SK-N-SH (cell line): ENCODE data around the gene EFCC1. TPM values are rescaled to one million over a fixed set of nuclear protein-coding genes. Genes with fewer than 3 reads are reported as not detected.

Experiments used
- CTCF ChIA-PET: fragments of 300-600, 350-600 bp; formaldehyde crosslinking; extraction: SDS; loops from one replicate; lab custom pipeline; 2021; lab: Yijun Ruan, JAX
- POLR2A ChIA-PET: fragments of 350-600 bp; sonication (Branson Sonifier 250); formaldehyde crosslinking; extraction: SDS; loops from one replicate; lab custom pipeline; 2020; ENCODE audit warnings: antibody characterized with exemption, inconsistent platforms; lab: Yijun Ruan, JAX
- DNase-seq: peaks from one replicate; pipeline ENCODE4 v3.0.0; 2012
- H2AFZ ChIP-seq: fragments of 200-600 bp; sonication (generic); 2 replicates; pipeline ENCODE4 v1.8.1; 2016; ENCODE audit warnings: antibody characterized with exemption, mild to moderate bottlenecking, low read depth
- H3F3A ChIP-seq: fragments of 200-600 bp; sonication (generic); replicated peaks from 2 replicates; pipeline ENCODE3; 2016; ENCODE audit warnings: antibody characterized with exemption, mild to moderate bottlenecking; ENCODE audit not compliant: insufficient read depth
- H3K27ac ChIP-seq, 2 experiments: fragments of 200-500 bp in 1 of 2; fragments of 200-600 bp in 1 of 2; sonication (Bioruptor generic) in 1 of 2; sonication (generic), shearing (Covaris generic) in 1 of 2; 2 replicates each; pipeline versions ENCODE4 v1.5.1 to v1.6.1; 2014 to 2016; ENCODE audit warnings: low read depth in 2 of 2, inconsistent platforms in 1 of 2, low read length in 1 of 2, mild to moderate bottlenecking in 1 of 2, mixed read lengths in 1 of 2
- H3K27me3 ChIP-seq: fragments of 200-600 bp; sonication (generic), shearing (Covaris generic); 2 replicates; pipeline ENCODE4 v1.6.1; 2016; ENCODE audit warnings: mixed run types; ENCODE audit not compliant: insufficient read depth
- H3K36me3 ChIP-seq, 2 experiments: fragments of 200-500 bp in 1 of 2; fragments of 200-600 bp in 1 of 2; sonication (Bioruptor generic) in 1 of 2; sonication (generic) in 1 of 2; replicated peaks in 1 of 2; 2 replicates each; pipeline versions ENCODE3 to v1.5.1; 2014 to 2016; ENCODE audit warnings: low read length in 1 of 2, mild to moderate bottlenecking in 1 of 2; ENCODE audit not compliant: insufficient read depth in 2 of 2, control insufficient read depth in 1 of 2
- H3K4me1 ChIP-seq, 2 experiments: fragments of 200-500 bp in 1 of 2; fragments of 200-600 bp in 1 of 2; sonication (Bioruptor generic) in 1 of 2; sonication (generic), shearing (Covaris generic) in 1 of 2; 2 replicates each; pipeline versions ENCODE4 v1.5.1 to v1.6.1; 2014 to 2016; ENCODE audit warnings: low read depth in 1 of 2, low read length in 1 of 2, mixed run types in 1 of 2; ENCODE audit not compliant: insufficient read depth in 2 of 2, control insufficient read depth in 1 of 2
- H3K4me2 ChIP-seq: fragments of 200-600 bp; sonication (generic), shearing (Covaris generic); 2 replicates; pipeline ENCODE4 v1.6.1; 2017; ENCODE audit warnings: mixed run types
- H3K4me3 ChIP-seq, 2 experiments: fragments of 200-500 bp in 1 of 2; fragments of 200-600 bp in 1 of 2; sonication (Bioruptor generic) in 1 of 2; sonication (generic), shearing (Covaris generic) in 1 of 2; 2 replicates each; pipeline versions ENCODE4 v1.5.1 to v1.8.1; 2014 to 2016; ENCODE audit warnings: low read depth in 2 of 2, inconsistent platforms in 1 of 2, low read length in 1 of 2, mild to moderate bottlenecking in 1 of 2, mixed read lengths in 1 of 2, moderate library complexity in 1 of 2
- H3K79me2 ChIP-seq: fragments of 200-600 bp; sonication (generic); 2 replicates; pipeline ENCODE4 v1.8.1; 2017; ENCODE audit warnings: mild to moderate bottlenecking; ENCODE audit not compliant: insufficient read depth
- H3K9ac ChIP-seq: fragments of 200-600 bp; sonication (generic); 2 replicates; pipeline ENCODE4 v1.6.1; 2017; ENCODE audit warnings: mixed run types
- H3K9me2 ChIP-seq: fragments of 200-600 bp; sonication (generic); 2 replicates; pipeline ENCODE4 v1.6.1; 2017; ENCODE audit warnings: mixed run types
- H3K9me3 ChIP-seq: fragments of 200-600 bp; sonication (generic); 2 replicates; pipeline ENCODE4 v1.6.1; 2017; ENCODE audit warnings: mixed run types, mild to moderate bottlenecking, moderate library complexity
- H4K20me1 ChIP-seq: fragments of 200-600 bp; sonication (generic); 2 replicates; pipeline ENCODE4 v1.6.1; 2017; ENCODE audit warnings: mild to moderate bottlenecking, mixed run types; ENCODE audit not compliant: insufficient read depth
- CHD2 ChIP-seq: fragments of 150-350 bp; IDR thresholded peaks from 2 replicates; pipeline ENCODE4 v1.6.1; 2018; ENCODE audit warnings: low read length; ENCODE audit not compliant: partially characterized antibody
- CTCF ChIP-seq: fragments of 200-600 bp; sonication (generic); IDR thresholded peaks from 2 replicates; pipeline ENCODE4 v1.6.1; 2017; ENCODE audit warnings: antibody characterized with exemption, mild to moderate bottlenecking, moderate library complexity
- EZH2phosphoT487 ChIP-seq: fragments of 200-600 bp; sonication (generic); IDR thresholded peaks from 2 replicates; pipeline ENCODE4 v1.6.1; 2017; ENCODE audit warnings: low read depth, mixed run types, mild to moderate bottlenecking, antibody characterized with exemption, moderate library complexity, borderline replicate concordance
- FOXJ3 ChIP-seq: sonication (generic); formaldehyde crosslinking; IDR thresholded peaks from 2 replicates; pipeline ENCODE4 v1.5.1; 2020; ENCODE audit warnings: mild to moderate bottlenecking, missing genetic modification reagents
- FOXM1 ChIP-seq: IDR thresholded peaks from 2 replicates; pipeline ENCODE4 v1.4.0; 2012; ENCODE audit warnings: low read depth, mild to moderate bottlenecking
- GATA2 ChIP-seq: sonication (generic); formaldehyde crosslinking; IDR thresholded peaks from 2 replicates; pipeline ENCODE4 v1.5.0; 2020; ENCODE audit warnings: mild to moderate bottlenecking, missing genetic modification reagents
- MXI1 ChIP-seq: IDR thresholded peaks from 2 replicates; pipeline ENCODE4 v1.6.1; 2012; ENCODE audit warnings: mild to moderate bottlenecking, low read depth, low read length, improper control_type of control experiment
- NFIC ChIP-seq: IDR thresholded peaks from 2 replicates; pipeline ENCODE4 v1.4.0; 2012; ENCODE audit warnings: borderline replicate concordance
- PBX3 ChIP-seq: IDR thresholded peaks from 2 replicates; pipeline ENCODE4; 2012
- POLR2AphosphoS5 ChIP-seq: IDR thresholded peaks from 2 replicates; pipeline ENCODE4 v1.6.1; 2012; ENCODE audit warnings: low read depth, low read length
- RXRA ChIP-seq: IDR thresholded peaks from 2 replicates; pipeline ENCODE4 v1.4.0; 2012; ENCODE audit warnings: low read depth, mild to moderate bottlenecking, borderline replicate concordance
- SMC3 ChIP-seq: IDR thresholded peaks from 2 replicates; pipeline ENCODE4 v1.6.1; 2012; ENCODE audit warnings: low read depth, low read length, improper control_type of control experiment
- TAF1 ChIP-seq: IDR thresholded peaks from 2 replicates; pipeline ENCODE4 v1.6.1; 2012; ENCODE audit warnings: low read depth, mild to moderate bottlenecking, low read length, moderate library complexity, borderline replicate concordance
- USF1 ChIP-seq: IDR thresholded peaks from 2 replicates; pipeline ENCODE4 v1.4.0; 2012; ENCODE audit warnings: low read depth, borderline replicate concordance
- YY1 ChIP-seq: IDR thresholded peaks from 2 replicates; pipeline ENCODE4 v1.4.0; 2012; ENCODE audit warnings: low read depth, mild to moderate bottlenecking
- ZBTB33 ChIP-seq: IDR thresholded peaks from 2 replicates; pipeline ENCODE4 v1.4.0; 2012; ENCODE audit warnings: low read depth, borderline replicate concordance
- WGBS: methylation state at CpG from one replicate; pipeline ENCODE4 v1.1.6; 2017; ENCODE audit warnings: low lambda C conversion rate; 5-methylcytosine and 5-hydroxymethylcytosine counted together
- polyA plus RNA-seq, 3 experiments: library from polyadenylated mRNA; depleted of rRNA; stranded (reverse); fragments of >200 nt; gene quantifications; 2 replicates each; pipeline ENCODE4 v1.2.3, GENCODE V29; 2012

EFCC1 gene
- polyA plus RNA-seq, 1 of the 3 experiments (the other 2 are of a cell fraction): not detected

GRCh38 chr3:129033151-129033550, 32.0 kb downstream of the EFCC1 start:
- H3K4me1 ChIP-seq: no peaks in the 10 kb centered on the region; a peak in 1 of 4 replicates
- CTCF ChIA-PET: interaction anchor here (1.1 to 3.7 kb wide), 4 partner anchors 10 to 20 kb away, joined by 3 to 18 read pairs (median 4); no protein-coding TSS in a partner anchor
- 51% methylated on average over 7 of the region's 7 CpGs for WGBS

GRCh38 chr3:129033633-129034321, 32.7 kb downstream of the EFCC1 start:
- no peaks in the 10 kb centered on the region for H4K20me1 ChIP-seq
- H3K4me3 ChIP-seq: no peak overlapping the region
- H3K4me1 ChIP-seq: peaks cover 0 to 4% of the 10 kb centered on the region in 2 experiments; a peak in 1 of 4 replicates
- H3K79me2 ChIP-seq: no peaks in the 10 kb centered on the region
- H3F3A ChIP-seq: no peaks in the 10 kb centered on the region
- no peaks in the 10 kb centered on the region for H3K36me3 ChIP-seq
- ChIA-PET CTCF (interaction anchor here (1.1 to 1.6 kb wide), 4 partner anchors 11 to 64 kb away, joined by 3 to 7 read pairs (median 4); no protein-coding TSS in a partner anchor), POLR2A (no interaction called here)
- H3K27ac ChIP-seq: no peak overlapping the region
- H3K9ac ChIP-seq: no peak overlapping the region
- peak; percentile 4 for DNase-seq
- H3K4me2 ChIP-seq: no peak overlapping the region
- WGBS: 80% methylated on average over 7 of the region's 12 CpGs
- no peaks in the 10 kb centered on the region for H3K9me3 ChIP-seq
- H2AFZ ChIP-seq: no peak overlapping the region
- no peaks in the 10 kb centered on the region for H3K9me2 ChIP-seq
- TF ChIP-seq FOXJ3: no peak
- TF ChIP-seq NFIC: no peak
- TF ChIP-seq ZBTB33: no peak
- no peak for TF ChIP-seq EZH2phosphoT487
- no peak for TF ChIP-seq PBX3
- no peak for TF ChIP-seq TAF1
- no peak for TF ChIP-seq GATA2 (CRISPR knock-in tag)
- no peak for TF ChIP-seq YY1
- TF ChIP-seq MXI1: no peak
- TF ChIP-seq FOXM1: no peak
- no peak for TF ChIP-seq CTCF
- TF ChIP-seq, all 33 proteins: peak for 0
- no peaks in the 10 kb centered on the region for H3K27me3 ChIP-seq

More at GRCh38 chr3:129033151-129033550, 32.0 kb downstream of the EFCC1 start:
- no peaks in the 10 kb centered on the region for H3K27me3 ChIP-seq
- DNase-seq: no peak
- H3K9me2 ChIP-seq: no peaks in the 10 kb centered on the region
- no peaks in the 10 kb centered on the region for H3K79me2 ChIP-seq
- no peak overlapping the region for H3K9ac ChIP-seq
- H2AFZ ChIP-seq: no peak overlapping the region
- H3K9me3 ChIP-seq: no peaks in the 10 kb centered on the region
- TF ChIP-seq SMC3 (no peak), PBX3 (no peak), USF1 (no peak), RXRA (no peak), YY1 (no peak), EZH2phosphoT487 (no peak), FOXJ3 (no peak), NFIC (no peak), POLR2AphosphoS5 (no peak), CHD2 (no peak), TAF1 (no peak)
- no peaks in the 10 kb centered on the region for H3K36me3 ChIP-seq
- H3K4me3 ChIP-seq: no peak overlapping the region
- POLR2A ChIA-PET: no interaction called here
- no peak overlapping the region for H3K27ac ChIP-seq
- H3F3A ChIP-seq: peaks cover 4% of the 10 kb centered on the region
- no peaks in the 10 kb centered on the region for H4K20me1 ChIP-seq
- H3K4me2 ChIP-seq: no peak overlapping the region
